ENCODE data around the gene EPHA7.

EPHA7 gene

GRCh38 chr6:93419304-93420162 lies at the start of gene EPHA7:
Gene EPHA7 (minus strand): TSS chr6:93419559. CDS start chr6:93419341, 218 bp downstream.
- DNase-seq (ENCODE audit: low read depth) = peak; percentile 87

- DNase-seq (ENCODE audit: low read depth) = peak; percentile 84
Measured at GRCh38 chr6:93468291-93468690, 48.9 kb upstream of the EPHA7 start.

- no peak for DNase-seq (ENCODE audit: low read depth)
Measured at GRCh38 chr6:93454533-93454932, 35.2 kb upstream of the EPHA7 start.

- no peak for DNase-seq (ENCODE audit: low read depth)
Measured at GRCh38 chr6:93453956-93454355, 34.6 kb upstream of the EPHA7 start.

- DNase-seq (ENCODE audit: low read depth) = peak; percentile 10
Measured at GRCh38 chr6:93447874-93448273, 28.5 kb upstream of the EPHA7 start.

GRCh38 chr6:93437491-93437890 lies 18.1 kb upstream of the EPHA7 start:
- no peak for DNase-seq (ENCODE audit: low read depth)

- DNase-seq (ENCODE audit: low read depth) = no peak
Measured at GRCh38 chr6:93433592-93433991, 14.2 kb upstream of the EPHA7 start.

- DNase-seq (ENCODE audit: low read depth) = peak; percentile 14
Measured at GRCh38 chr6:93424303-93425064, 5.1 kb upstream of the EPHA7 start.

GRCh38 chr6:93423542-93423941 lies 4.2 kb upstream of the EPHA7 start:
- DNase-seq (ENCODE audit: low read depth) = peak; percentile 39

GRCh38 chr6:93420163-93420795 lies 920 bp upstream of the EPHA7 start:
- DNase-seq (ENCODE audit: low read depth) = no peak

- peak; percentile 20 for DNase-seq (ENCODE audit: low read depth)
Measured at GRCh38 chr6:93418408-93419303, 703 bp downstream of the EPHA7 start.

- no peak for DNase-seq (ENCODE audit: low read depth)
Measured at GRCh38 chr6:93418033-93418407, 1.3 kb downstream of the EPHA7 start.

GRCh38 chr6:93417421-93418013 lies 1.8 kb downstream of the EPHA7 start:
- peak; percentile 29 for DNase-seq (ENCODE audit: low read depth)

GRCh38 chr6:93416571-93417420 lies 2.6 kb downstream of the EPHA7 start:
- peak; percentile 21 for DNase-seq (ENCODE audit: low read depth)

GRCh38 chr6:93413190-93413589 lies 6.2 kb downstream of the EPHA7 start:
- no peak for DNase-seq (ENCODE audit: low read depth)

- no peak for DNase-seq (ENCODE audit: low read depth)
Measured at GRCh38 chr6:93412452-93412851, 6.9 kb downstream of the EPHA7 start.

- peak; percentile 56 for DNase-seq (ENCODE audit: low read depth)
Measured at GRCh38 chr6:93407186-93407585, 12.2 kb downstream of the EPHA7 start.

GRCh38 chr6:93403390-93403789 lies 16.0 kb downstream of the EPHA7 start:
- DNase-seq (ENCODE audit: low read depth) = no peak

- no peak for DNase-seq (ENCODE audit: low read depth)
Measured at GRCh38 chr6:93398723-93399122, 20.6 kb downstream of the EPHA7 start.

GRCh38 chr6:93394471-93394870 lies 24.9 kb downstream of the EPHA7 start:
- DNase-seq (ENCODE audit: low read depth) = peak; percentile 11

Measured in amniotic epithelial cell (primary cell).